Left ventricle myocardium inferior (tissue), 1 donor: ENCODE measurements around the gene AFAP1. TPM values are rescaled to one million over a fixed set of nuclear protein-coding genes. Genes with fewer than 3 reads are reported as not detected.

Experiments used
- DNase-seq: peaks from one replicate; pipeline ENCODE4 v3.0.0-alpha.2; 2020
- H3K27ac ChIP-seq: fragments of 200-600 bp; replicated peaks from 2 replicates; pipeline ENCODE4 v1.8.0; 2021
- H3K27me3 ChIP-seq: fragments of 200-600 bp; 2 replicates; pipeline ENCODE4 v1.8.0; 2021; ENCODE audit warnings: low read depth
- H3K36me3 ChIP-seq: fragments of 200-600 bp; 2 replicates; pipeline ENCODE4 v1.8.0; 2021
- H3K4me1 ChIP-seq: fragments of 200-600 bp; 2 replicates; pipeline ENCODE4 v1.8.0; 2021
- H3K4me3 ChIP-seq: fragments of 200-600 bp; 2 replicates; pipeline ENCODE4 v1.8.0; 2021; ENCODE audit warnings: mild to moderate bottlenecking, moderate library complexity
- H3K9me3 ChIP-seq: fragments of 200-600 bp; replicated peaks from 2 replicates; pipeline ENCODE4 v1.8.0; 2021
- CTCF ChIP-seq: fragments of 200-600 bp; IDR thresholded peaks from 2 replicates; pipeline ENCODE4 v1.8.0; 2021; ENCODE audit warnings: antibody characterized with exemption, mild to moderate bottlenecking, borderline replicate concordance
- intact Hi-C: fragments of 100-400 bp; cut with micrococcal nuclease; formaldehyde crosslinking; loops from one replicate; pipeline ENCODE4 v1.11.0; 2022
- total RNA-seq: library from RNA; stranded (reverse); fragmentation: NEBNext Ultra II Directional; extraction: Animal tissue kit (Norgen Biotek cat#: 25700); gene quantifications from one replicate; pipeline ENCODE4 v1.2.1, GENCODE V29; 2021
- donor health status: DM: no; HTN: yes; CAD: no; lungs with severe emphysema.

Gene AFAP1
- total RNA-seq, 1 donor from 2014 or later: 6.8 TPM

- no peak for DNase-seq
- no peak for TF ChIP-seq CTCF
- intact Hi-C loops: no loop called here
- no peak overlapping the region for H3K4me3 ChIP-seq
- no peaks in the 10 kb centered on the region for H3K9me3 ChIP-seq
- peaks cover 6% of the 10 kb centered on the region for H3K36me3 ChIP-seq
- H3K4me1 ChIP-seq: peaks cover 66% of the 10 kb centered on the region
- H3K27ac ChIP-seq: peak overlapping the region; percentile 91
- no peaks in the 10 kb centered on the region for H3K27me3 ChIP-seq
Observed at GRCh38 chr4:7821245-7822136, 118.2 kb downstream of the AFAP1 start.

GRCh38 chr4:7820031-7820818 is 119.4 kb downstream of the AFAP1 start:
- Histone ChIP-seq H3K27me3 (no peaks in the 10 kb centered on the region), H3K4me3 (no peak overlapping the region), H3K4me1 (peaks cover 66% of the 10 kb centered on the region), H3K36me3 (peaks cover 10% of the 10 kb centered on the region), H3K9me3 (no peaks in the 10 kb centered on the region), H3K27ac (peak overlapping the region; percentile 91)
- DNase-seq: no peak
- intact Hi-C loops: no loop called here
- TF ChIP-seq CTCF: no peak

- no peaks in the 10 kb centered on the region for H3K9me3 ChIP-seq
- no peak for DNase-seq
- H3K27ac ChIP-seq: peak overlapping the region; percentile 91
- H3K4me3 ChIP-seq: no peak overlapping the region
- intact Hi-C loops: no loop called here
- TF ChIP-seq CTCF: no peak
- H3K27me3 ChIP-seq: no peaks in the 10 kb centered on the region
- H3K36me3 ChIP-seq: peaks cover 14% of the 10 kb centered on the region
- peaks cover 65% of the 10 kb centered on the region for H3K4me1 ChIP-seq
Observed at GRCh38 chr4:7819446-7819845, 120.2 kb downstream of the AFAP1 start.

- peaks cover 15% of the 10 kb centered on the region for H3K36me3 ChIP-seq
- no peak for DNase-seq
- H3K9me3 ChIP-seq: no peaks in the 10 kb centered on the region
- intact Hi-C loops: no loop called here
- H3K27ac ChIP-seq: peak overlapping the region; percentile 28
- no peaks in the 10 kb centered on the region for H3K27me3 ChIP-seq
- no peak overlapping the region for H3K4me3 ChIP-seq
- no peak for TF ChIP-seq CTCF
- H3K4me1 ChIP-seq: peaks cover 55% of the 10 kb centered on the region
Observed at GRCh38 chr4:7818399-7818911, 121.2 kb downstream of the AFAP1 start.

- peak overlapping the region; percentile 21 for H3K27ac ChIP-seq
- H3K4me1 ChIP-seq: peaks cover 52% of the 10 kb centered on the region
- no peaks in the 10 kb centered on the region for H3K27me3 ChIP-seq
- peaks cover 18% of the 10 kb centered on the region for H3K36me3 ChIP-seq
- no peak overlapping the region for H3K4me3 ChIP-seq
- no peaks in the 10 kb centered on the region for H3K9me3 ChIP-seq
- DNase-seq: no peak
- no peak for TF ChIP-seq CTCF
- intact Hi-C loops: no loop called here
Observed at GRCh38 chr4:7817877-7818398, 121.7 kb downstream of the AFAP1 start.
